IPS-15b (cell line): ENCODE results near the gene OSTN.
"Not testable (repeated sequence)": the region's sequence is repeated elsewhere in the genome, so short reads cannot be mapped to it uniquely, and the experiment has no call there.

ENCODE experiments used
- H3K27me3 ChIP-seq: one replicate; pipeline ENCODE4 v1.6.1; 2013; ENCODE audit warnings: low read length; ENCODE audit not compliant: control insufficient read depth, insufficient read depth
- H3K36me3 ChIP-seq: one replicate; pipeline ENCODE4 v1.6.1; 2013; ENCODE audit warnings: low read length; ENCODE audit not compliant: control insufficient read depth, insufficient read depth
- H3K4me1 ChIP-seq: one replicate; pipeline ENCODE4 v1.6.1; 2013; ENCODE audit warnings: mild to moderate bottlenecking, low read length; ENCODE audit not compliant: control insufficient read depth, insufficient read depth
- H3K4me3 ChIP-seq: one replicate; pipeline ENCODE4 v1.5.1; 2013; ENCODE audit warnings: low read depth, low read length
- H3K9ac ChIP-seq: one replicate; pipeline ENCODE4 v1.6.1; 2013; ENCODE audit warnings: low read depth, mild to moderate bottlenecking, low read length
- H3K9me3 ChIP-seq: one replicate; pipeline ENCODE4 v1.6.1; 2013; ENCODE audit warnings: mild to moderate bottlenecking, low read length; ENCODE audit not compliant: control insufficient read depth, insufficient read depth

OSTN gene

DNA sequence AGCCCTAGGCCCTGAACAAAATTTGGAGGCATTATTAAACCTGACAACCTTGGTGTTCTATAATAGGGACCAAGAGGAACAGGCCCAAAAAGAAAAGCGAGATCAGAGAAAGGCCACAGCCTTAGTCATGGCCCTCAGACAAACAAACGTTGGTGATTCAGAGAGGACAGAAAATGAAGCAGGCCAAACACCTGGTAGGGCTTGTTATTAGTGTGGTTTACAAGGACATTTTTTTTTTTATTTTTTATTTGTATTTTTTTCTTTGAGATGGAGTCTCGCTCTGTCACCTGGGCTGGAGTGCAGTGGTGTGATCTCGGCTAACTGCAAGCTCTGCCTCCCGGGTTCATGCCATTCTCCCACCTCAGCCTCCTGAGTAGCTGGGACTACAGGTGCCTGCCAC lies 10.8 kb upstream of the OSTN start:
- not testable (repeated sequence) for H3K9ac ChIP-seq, H3K4me3 ChIP-seq, H3K27me3 ChIP-seq, H3K4me1 ChIP-seq, H3K9me3 ChIP-seq, H3K36me3 ChIP-seq

DNA sequence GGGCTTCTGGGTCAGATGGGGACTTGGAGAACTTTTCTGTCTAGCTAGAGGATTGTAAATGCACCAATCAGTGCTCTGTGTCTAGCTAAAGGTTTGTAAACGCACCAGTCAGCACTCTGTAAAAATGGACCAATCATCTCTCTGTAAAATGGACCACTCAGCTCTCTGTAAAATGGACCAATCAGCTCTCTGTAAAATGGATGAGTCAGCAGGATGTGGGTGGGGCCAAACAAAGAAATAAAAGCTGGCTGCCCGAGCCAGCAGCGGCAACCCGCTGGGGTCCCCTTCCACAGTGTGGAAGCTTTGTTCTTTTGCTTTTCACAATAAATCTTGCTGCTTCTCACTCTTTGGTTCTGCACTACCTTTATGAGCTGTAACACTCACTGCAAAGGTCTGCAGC lies 6.8 kb upstream of the OSTN start:
- H3K36me3 ChIP-seq, H3K4me1 ChIP-seq, H3K4me3 ChIP-seq, H3K27me3 ChIP-seq, H3K9ac ChIP-seq, H3K9me3 ChIP-seq: not testable (repeated sequence)

DNA sequence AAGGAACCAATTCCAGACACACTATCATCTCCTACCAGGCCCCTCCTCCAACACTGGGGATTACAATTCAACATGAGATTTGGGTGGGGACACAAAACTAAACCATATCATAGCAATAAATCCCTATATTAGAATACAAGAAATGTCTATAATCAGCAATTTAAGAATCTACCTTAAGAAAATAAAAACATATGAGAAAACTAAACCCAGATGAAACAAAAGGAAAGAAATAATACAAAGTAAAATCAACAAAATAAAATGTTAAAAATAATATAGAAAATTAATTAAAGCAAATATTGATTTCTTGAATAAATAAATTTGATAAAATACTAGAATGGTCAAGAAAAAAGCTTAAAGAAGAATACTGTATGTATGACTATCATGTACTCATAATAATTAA lies 6.1 kb upstream of the OSTN start:
- Histone ChIP-seq H3K9ac (no peak overlapping the region), H3K9me3 (no peaks in the 10 kb centered on the region), H3K4me1 (no peaks in the 10 kb centered on the region), H3K36me3 (no peaks in the 10 kb centered on the region), H3K27me3 (no peaks in the 10 kb centered on the region), H3K4me3 (no peak overlapping the region)

- Histone ChIP-seq H3K36me3 (no peaks in the 10 kb centered on the region), H3K9ac (no peak overlapping the region), H3K9me3 (no peaks in the 10 kb centered on the region), H3K4me1 (no peaks in the 10 kb centered on the region), H3K4me3 (no peak overlapping the region), H3K27me3 (no peaks in the 10 kb centered on the region)
Observed at GRCh38 chr3:191197761-191198306, 1.2 kb upstream of the OSTN start.

DNA sequence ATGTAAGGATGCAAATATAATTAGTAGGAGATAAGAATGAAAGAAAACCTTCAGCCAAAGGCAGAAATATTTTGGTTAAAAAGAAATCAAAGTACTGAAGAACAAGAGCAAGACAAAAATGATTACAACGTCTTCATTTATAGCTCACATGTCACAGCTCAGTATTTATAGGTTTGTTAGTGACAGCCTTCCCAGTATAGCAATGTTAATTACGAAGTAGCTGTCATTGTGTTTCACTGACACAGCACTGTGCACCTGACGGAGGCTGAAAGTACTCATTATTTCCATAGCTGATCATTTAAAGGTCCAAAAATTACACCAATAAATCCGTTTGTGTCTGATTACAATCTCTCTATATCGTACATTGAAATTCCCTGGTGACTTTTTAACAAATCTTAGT lies 561 bp upstream of the OSTN start:
- H3K36me3 ChIP-seq = no peaks in the 10 kb centered on the region
- H3K4me1 ChIP-seq = no peaks in the 10 kb centered on the region
- H3K4me3 ChIP-seq = no peak overlapping the region
- H3K27me3 ChIP-seq = no peaks in the 10 kb centered on the region
- H3K9me3 ChIP-seq = no peaks in the 10 kb centered on the region
- H3K9ac ChIP-seq = no peak overlapping the region

- no peaks in the 10 kb centered on the region for H3K4me1 ChIP-seq
- H3K9ac ChIP-seq = no peak overlapping the region
- no peaks in the 10 kb centered on the region for H3K36me3 ChIP-seq
- no peaks in the 10 kb centered on the region for H3K9me3 ChIP-seq
- H3K27me3 ChIP-seq = no peaks in the 10 kb centered on the region
- no peak overlapping the region for H3K4me3 ChIP-seq
Observed at GRCh38 chr3:191210032-191210431, 11.0 kb downstream of the OSTN start.

GRCh38 chr3:191216510-191216909 lies 17.5 kb downstream of the OSTN start:
- Histone ChIP-seq H3K9me3 (no peaks in the 10 kb centered on the region), H3K4me1 (no peaks in the 10 kb centered on the region), H3K4me3 (no peak overlapping the region), H3K27me3 (no peaks in the 10 kb centered on the region), H3K36me3 (no peaks in the 10 kb centered on the region), H3K9ac (no peak overlapping the region)

DNA sequence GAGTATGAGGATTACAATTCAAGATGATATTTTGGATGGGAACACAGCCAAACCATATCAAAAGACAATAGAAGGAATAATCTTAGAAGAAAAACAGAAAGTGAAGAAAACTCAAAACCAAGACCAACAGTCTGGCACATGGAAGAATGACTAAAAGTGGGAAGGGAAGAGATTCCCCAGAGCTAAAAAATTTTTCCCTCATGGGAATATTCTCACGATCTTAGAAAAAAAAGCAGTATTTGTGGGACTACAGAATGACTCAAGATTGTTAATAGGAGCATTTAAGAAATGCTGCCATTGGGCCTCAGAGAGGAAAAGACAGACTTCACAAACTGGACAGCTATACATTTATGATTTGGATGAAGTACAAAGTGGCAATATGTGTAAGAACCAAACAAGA lies 18.3 kb downstream of the OSTN start:
- H3K36me3 ChIP-seq = no peaks in the 10 kb centered on the region
- no peaks in the 10 kb centered on the region for H3K9me3 ChIP-seq
- no peaks in the 10 kb centered on the region for H3K4me1 ChIP-seq
- no peak overlapping the region for H3K9ac ChIP-seq
- H3K27me3 ChIP-seq = no peaks in the 10 kb centered on the region
- no peak overlapping the region for H3K4me3 ChIP-seq

GRCh38 chr3:191220908-191221307 lies 21.9 kb downstream of the OSTN start:
- no peak overlapping the region for H3K4me3 ChIP-seq
- no peaks in the 10 kb centered on the region for H3K4me1 ChIP-seq
- no peak overlapping the region for H3K9ac ChIP-seq
- no peaks in the 10 kb centered on the region for H3K9me3 ChIP-seq
- H3K36me3 ChIP-seq = no peaks in the 10 kb centered on the region
- no peaks in the 10 kb centered on the region for H3K27me3 ChIP-seq

DNA sequence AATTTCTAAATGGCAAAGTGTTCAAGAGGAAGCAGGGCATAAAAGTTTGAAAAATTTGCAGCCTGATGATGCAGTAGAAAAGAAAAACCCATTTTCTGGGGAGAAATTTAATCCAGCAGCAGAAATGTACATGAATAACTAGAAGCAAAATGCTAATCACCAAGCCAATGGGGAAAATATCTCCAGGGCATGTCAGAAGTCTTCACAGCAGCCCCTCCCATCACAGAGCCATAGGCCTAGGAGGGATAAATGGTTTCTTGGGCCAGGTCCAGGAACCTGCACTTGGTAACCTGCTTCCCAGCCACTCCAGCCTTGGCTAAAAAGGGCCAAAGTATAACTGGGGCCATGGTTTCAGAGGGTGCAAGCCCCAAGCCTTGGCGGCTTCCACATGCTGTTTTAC lies 22.6 kb downstream of the OSTN start:
- H3K27me3 ChIP-seq = no peaks in the 10 kb centered on the region
- no peak overlapping the region for H3K4me3 ChIP-seq
- H3K4me1 ChIP-seq = no peaks in the 10 kb centered on the region
- H3K9ac ChIP-seq = no peak overlapping the region
- no peaks in the 10 kb centered on the region for H3K9me3 ChIP-seq
- H3K36me3 ChIP-seq = no peaks in the 10 kb centered on the region

- H3K9me3 ChIP-seq = no peaks in the 10 kb centered on the region
- no peak overlapping the region for H3K4me3 ChIP-seq
- no peaks in the 10 kb centered on the region for H3K36me3 ChIP-seq
- H3K27me3 ChIP-seq = no peaks in the 10 kb centered on the region
- H3K9ac ChIP-seq = no peak overlapping the region
- H3K4me1 ChIP-seq = no peaks in the 10 kb centered on the region
Observed at GRCh38 chr3:191227541-191227940, 28.5 kb downstream of the OSTN start.

DNA sequence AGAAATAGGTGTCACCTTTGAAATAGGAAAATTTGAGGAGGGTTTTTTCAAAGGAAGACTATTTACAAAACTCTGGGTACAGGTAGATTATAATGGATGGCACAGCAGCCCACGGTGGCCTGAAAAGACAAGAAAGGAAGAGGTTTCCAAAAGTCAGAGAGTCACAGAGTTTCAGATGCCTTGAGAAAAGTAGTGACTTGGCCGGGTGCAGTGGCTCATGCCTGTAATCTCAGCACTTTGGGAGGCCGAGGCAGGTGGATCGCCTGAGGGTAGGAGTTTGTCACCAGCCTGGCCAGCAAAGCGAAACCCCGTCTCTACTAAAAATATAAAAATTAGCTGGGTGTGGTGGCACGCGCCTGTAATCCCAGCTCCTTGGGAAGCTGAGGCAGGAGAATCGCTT lies 35.2 kb downstream of the OSTN start:
- H3K4me3 ChIP-seq = no peak overlapping the region
- H3K36me3 ChIP-seq = no peaks in the 10 kb centered on the region

More for the DNA sequence above, 35.2 kb downstream of the OSTN start:
- Histone ChIP-seq H3K9ac (no peak overlapping the region), H3K27me3 (no peaks in the 10 kb centered on the region), H3K9me3 (no peaks in the 10 kb centered on the region), H3K4me1 (peaks cover 20% of the 10 kb centered on the region)
